PFSK-1 (cell line): Measurements from ENCODE around the gene RPL32.

Experiments used
- POLR2AphosphoS5 ChIP-seq: IDR thresholded peaks from 2 replicates; pipeline ENCODE4 v1.6.1; 2012; ENCODE audit warnings: low read depth, mild to moderate bottlenecking, control low read depth, low read length, moderate library complexity
- REST ChIP-seq, 2 experiments: IDR thresholded peaks; 2 replicates each; pipeline versions ENCODE4 v1.6.1 to v1.8.0; 2011 to 2012; ENCODE audit warnings: low read depth in 2 of 2, low read length in 2 of 2, control low read depth in 1 of 2, inconsistent platforms in 1 of 2, mild to moderate bottlenecking in 1 of 2, moderate library complexity in 1 of 2; ENCODE audit not compliant: insufficient read depth in 1 of 2
- SIN3A ChIP-seq: IDR thresholded peaks from 2 replicates; pipeline ENCODE4 v1.6.1; 2012; ENCODE audit warnings: mild to moderate bottlenecking, low read length, moderate library complexity, borderline replicate concordance; ENCODE audit not compliant: insufficient read depth
- TAF1 ChIP-seq: IDR thresholded peaks from 2 replicates; pipeline ENCODE4 v1.6.1; 2012; ENCODE audit warnings: low read length, control low read depth, borderline replicate concordance; ENCODE audit not compliant: insufficient read depth

GRCh38 chr3:12854565-12854964 lies 13.2 kb upstream of the RPL32 start:
- TF ChIP-seq POLR2AphosphoS5: no peak
- no peak for TF ChIP-seq SIN3A
- TF ChIP-seq REST (IDR thresholded peaks at IDR 0.05; ENCODE audit: insufficient read depth in 1 of 2, low read depth in 2 of 2, low read length in 2 of 2): no peak
- no peak for TF ChIP-seq TAF1
